ENCODE results near the gene ARHGAP44.

DNA sequence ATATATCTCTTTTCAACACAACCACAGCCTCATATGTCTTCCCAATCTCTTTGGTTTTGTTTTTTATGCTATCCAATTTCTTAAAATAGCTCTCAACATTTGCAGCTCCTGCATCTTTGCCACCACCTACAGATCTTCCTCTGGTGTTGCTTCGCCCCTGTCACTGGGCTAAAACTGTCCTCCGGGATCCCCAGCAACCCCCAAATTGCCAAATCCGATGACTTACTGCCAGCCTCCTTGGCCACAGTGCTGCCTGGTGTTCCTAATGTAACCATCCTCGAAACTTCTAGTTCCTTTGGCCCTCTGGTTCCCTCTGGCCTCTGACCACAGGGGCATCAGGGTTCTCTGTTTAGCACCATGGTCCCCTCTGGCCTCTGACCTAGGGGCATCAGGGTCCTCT lies 157.7 kb downstream of the ARHGAP44 start:
- TF ChIP-seq, protein P1, sequence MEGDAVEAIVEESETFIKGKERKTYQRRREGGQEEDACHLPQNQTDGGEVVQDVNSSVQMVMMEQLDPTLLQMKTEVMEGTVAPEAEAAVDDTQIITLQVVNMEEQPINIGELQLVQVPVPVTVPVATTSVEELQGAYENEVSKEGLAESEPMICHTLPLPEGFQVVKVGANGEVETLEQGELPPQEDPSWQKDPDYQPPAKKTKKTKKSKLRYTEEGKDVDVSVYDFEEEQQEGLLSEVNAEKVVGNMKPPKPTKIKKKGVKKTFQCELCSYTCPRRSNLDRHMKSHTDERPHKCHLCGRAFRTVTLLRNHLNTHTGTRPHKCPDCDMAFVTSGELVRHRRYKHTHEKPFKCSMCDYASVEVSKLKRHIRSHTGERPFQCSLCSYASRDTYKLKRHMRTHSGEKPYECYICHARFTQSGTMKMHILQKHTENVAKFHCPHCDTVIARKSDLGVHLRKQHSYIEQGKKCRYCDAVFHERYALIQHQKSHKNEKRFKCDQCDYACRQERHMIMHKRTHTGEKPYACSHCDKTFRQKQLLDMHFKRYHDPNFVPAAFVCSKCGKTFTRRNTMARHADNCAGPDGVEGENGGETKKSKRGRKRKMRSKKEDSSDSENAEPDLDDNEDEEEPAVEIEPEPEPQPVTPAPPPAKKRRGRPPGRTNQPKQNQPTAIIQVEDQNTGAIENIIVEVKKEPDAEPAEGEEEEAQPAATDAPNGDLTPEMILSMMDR (IDR thresholded peaks at IDR 0.05 in 4 of 5, conservative IDR thresholded peaks at IDR 0.05 in 1 of 5), result no peak
- TF ChIP-seq POLR2A (IDR thresholded peaks at IDR 0.05), result no peak

All from gastrocnemius medialis (tissue), 4 donors.